HG03135 (cell line): ENCODE measurements around the gene COA7.
"Not testable (repeated sequence)": the region's sequence is repeated elsewhere in the genome, so short reads cannot be mapped to it uniquely, and the experiment has no call there.

Experiments
- ATAC-seq: cut with Tn5 transposase; IDR thresholded peaks from one replicate; pipeline ENCODE4 v1.9.1; 2021; ENCODE audit warnings: mild to moderate bottlenecking, moderate library complexity; ENCODE audit not compliant: unreplicated experiment

The COA7 gene

DNA sequence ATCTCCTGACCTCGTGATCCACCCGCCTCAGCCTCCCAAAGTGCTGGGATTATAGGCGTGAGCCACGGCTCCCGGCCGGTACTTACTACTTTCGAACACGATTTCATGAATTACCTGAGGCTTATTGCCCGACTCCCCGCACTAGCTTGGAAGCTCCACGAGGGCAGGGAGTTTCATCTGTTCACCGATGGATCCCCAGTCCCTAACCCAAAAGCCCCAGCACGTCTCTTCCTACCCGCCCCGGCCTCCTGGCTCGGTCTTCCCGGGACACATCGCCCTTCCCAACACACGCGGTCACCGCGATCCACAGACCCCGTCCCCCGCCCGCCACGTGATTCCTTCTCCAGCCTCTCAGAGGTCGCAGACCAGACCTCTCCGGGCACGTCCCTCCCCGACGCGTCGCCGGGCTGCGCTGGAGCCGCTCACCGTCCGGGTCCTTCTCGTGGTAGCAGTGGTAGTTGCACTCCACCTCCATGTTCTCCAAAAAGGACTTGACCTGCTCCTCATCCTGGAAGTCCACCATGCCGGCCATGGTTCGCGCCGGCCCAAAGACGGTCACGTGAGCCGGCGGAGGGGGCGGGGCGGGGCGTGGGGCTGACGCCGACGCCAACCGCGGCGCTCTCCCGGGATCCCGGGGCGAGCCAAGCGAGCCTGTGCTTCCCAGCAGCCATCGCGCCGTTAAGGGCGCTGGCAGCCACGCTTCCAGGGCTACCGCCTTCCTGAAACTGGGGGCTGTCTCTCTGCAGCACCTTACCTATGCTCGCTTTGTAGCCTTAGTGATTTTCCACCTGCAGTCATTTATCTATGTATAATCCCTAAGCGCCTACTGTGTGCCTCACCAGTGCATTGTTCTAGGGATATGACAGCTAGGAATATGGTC is at the start of gene COA7:
Gene COA7 (minus strand): TSS at position 553 of the 880 bp plus-strand sequence. CDS start 21 bp downstream, at position 532.
- ATAC-seq: no peak

DNA sequence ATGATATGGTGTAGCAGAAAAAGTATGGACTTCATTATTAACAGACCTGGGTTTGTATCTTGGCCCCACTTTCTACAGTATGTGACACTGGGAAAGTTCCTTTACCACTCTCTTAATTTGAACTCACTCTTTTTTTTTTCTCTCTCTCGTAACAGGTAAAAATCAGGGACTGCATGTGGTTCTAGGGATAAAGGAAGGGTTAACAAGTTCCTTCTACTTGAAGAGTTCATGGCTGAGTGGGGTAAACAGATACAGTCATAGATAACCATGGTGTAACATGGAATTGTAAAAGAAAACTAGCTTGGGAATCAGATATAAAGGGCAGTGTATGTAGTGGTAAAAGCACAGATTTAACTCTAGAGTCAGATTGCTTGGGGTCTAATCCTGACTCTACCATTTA is 49.3 kb upstream of the COA7 start:
- no peak for ATAC-seq

DNA sequence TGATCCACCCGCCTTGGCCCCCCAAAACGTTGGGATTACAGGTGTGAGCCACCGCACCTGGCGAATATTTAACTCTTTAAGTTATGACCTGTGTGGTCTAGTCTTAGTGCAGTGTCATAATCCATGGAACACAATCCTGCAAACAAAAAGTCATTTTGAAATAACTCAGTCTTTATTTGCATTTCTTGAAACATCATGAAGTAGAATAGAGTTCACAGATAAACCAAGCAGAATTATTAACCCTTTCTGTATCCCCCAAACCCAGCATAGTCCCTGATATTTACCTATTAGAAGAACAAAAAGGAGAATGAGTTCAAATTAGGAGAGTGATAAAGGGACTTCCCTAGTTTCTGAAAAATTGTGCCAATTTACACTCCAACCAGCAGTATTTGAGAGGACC is 48.0 kb upstream of the COA7 start:
- no peak for ATAC-seq

DNA sequence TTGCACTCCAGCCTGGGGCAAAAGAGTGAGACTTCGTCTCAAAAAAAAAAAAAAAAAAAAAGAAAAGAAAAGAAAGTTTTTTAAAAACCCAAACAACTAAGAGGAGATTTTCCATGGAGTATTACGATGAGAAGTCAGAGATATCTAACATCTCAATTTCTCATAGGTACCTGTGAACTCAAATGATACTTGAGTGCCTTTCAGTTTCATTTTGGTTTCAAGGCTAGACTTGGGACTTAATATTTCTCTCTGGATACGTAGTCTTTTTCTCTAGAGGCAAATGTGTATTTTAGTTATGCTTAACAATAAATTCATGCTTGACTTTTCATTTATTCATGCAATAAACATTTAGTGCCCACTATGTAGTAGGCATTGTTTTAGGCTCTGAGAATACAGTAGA is 43.1 kb upstream of the COA7 start:
- no peak for ATAC-seq

DNA sequence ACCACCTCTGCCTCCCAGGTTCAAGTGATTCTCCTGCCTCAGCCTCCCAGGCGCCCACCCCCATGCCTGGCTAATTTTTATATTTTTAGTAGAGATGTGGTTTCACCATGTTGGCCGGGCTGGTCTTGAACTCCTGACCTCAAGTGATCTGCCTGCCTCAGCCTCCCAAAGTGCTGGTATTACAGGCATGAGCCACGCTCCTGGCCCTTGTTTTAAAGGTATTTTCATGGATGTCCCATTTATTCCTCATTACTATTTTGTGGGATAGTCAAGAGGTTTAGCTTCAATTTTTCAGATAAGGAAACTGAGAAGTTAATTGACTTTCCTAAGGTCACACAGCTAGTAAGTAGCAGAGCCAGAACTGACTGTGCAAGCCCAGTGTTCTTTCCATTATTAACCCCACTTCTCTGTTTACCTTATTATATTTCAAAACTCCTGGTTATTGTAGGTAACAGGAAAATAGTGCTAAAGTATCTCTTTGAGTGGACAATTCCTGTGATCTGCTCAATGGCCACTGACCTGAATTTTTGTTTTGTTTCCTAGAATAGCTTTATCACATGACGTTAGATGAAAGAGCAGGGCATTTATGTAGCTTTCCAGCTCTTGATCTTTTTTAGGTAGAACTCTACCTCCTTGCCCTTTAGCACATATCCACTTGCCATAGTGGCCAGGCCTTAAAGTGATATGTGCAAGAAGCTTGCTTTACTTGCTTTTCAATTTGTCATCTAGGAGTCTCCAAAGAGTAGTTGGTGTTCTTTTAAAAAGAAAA is 41.7 kb upstream of the COA7 start:
- no peak for ATAC-seq

DNA sequence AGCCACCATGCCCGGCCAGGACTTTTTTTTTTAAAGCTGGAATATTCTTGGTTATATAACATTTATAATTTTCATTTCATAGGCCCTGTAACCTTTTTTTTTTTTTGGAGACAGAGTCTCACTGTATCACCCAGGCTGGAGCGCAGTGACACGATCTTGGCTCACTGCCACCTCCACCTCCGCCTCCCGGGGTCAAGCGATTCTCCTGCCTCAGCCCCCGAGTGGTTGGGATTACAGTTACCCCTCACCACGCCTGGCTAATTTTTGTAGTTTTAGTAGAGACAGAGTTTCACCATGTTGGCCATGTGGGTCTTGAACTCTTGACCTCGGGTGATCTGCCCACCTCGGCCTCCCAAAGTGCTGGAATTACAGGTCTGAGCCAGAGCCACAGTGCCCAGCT is 40.7 kb upstream of the COA7 start:
- ATAC-seq: no peak

DNA sequence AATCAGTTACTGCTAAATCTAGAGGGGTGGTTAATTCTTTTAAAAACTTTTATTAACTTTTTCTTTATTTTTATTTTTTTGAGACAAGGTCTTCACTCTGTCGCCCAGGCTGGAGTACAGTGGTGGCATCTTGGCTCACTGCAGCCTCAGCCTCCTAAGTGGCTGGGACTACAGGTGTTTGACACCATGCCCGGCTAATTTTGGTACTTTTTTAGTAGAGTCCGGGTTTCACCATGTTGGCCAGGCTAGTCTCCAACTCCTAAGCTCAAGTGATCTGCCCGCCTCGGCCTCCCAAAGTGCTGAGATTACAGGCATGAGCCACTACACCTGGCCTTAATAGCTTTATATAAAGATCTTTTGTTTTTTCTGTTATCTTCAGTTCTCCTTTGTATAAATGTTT is 40.0 kb upstream of the COA7 start:
- ATAC-seq: no peak

DNA sequence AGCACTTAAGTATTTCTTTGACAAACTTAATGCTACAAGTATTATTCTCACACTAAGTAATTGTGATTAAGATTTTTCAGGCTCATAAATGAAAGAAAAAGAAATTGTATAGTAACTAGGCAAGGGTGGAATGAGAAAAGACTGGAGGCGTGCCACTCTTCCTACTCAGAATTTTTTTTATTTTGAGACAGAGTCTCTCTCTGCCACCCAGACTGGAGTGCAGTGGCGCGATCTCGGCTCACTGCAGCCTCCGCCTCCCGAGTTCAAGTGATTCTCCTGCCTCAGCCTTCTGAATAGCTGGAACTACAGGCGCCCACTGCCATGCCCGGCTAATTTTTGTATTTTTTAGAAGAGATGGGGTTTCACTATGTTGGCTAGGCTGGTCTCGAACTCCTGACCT is 37.2 kb upstream of the COA7 start:
- ATAC-seq: not testable (repeated sequence)

DNA sequence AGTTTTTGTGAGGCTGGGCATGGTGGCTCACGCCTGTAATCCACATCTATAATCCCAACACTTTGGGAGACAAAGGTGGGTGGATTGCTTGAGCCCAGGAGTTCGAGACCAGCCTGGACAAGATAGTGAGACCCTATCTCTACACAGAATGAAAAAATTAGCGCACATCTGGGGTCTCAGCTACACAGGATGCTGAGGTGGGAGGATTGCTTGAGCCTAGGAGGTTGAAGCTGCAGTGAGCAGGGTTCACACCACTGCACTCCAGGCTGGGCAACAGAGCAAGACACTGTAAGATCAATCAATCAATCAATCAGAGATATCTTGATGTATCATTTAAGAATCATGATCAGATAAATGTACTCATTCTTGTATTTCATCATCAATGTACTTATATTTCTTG is 35.2 kb upstream of the COA7 start:
- ATAC-seq: no peak

DNA sequence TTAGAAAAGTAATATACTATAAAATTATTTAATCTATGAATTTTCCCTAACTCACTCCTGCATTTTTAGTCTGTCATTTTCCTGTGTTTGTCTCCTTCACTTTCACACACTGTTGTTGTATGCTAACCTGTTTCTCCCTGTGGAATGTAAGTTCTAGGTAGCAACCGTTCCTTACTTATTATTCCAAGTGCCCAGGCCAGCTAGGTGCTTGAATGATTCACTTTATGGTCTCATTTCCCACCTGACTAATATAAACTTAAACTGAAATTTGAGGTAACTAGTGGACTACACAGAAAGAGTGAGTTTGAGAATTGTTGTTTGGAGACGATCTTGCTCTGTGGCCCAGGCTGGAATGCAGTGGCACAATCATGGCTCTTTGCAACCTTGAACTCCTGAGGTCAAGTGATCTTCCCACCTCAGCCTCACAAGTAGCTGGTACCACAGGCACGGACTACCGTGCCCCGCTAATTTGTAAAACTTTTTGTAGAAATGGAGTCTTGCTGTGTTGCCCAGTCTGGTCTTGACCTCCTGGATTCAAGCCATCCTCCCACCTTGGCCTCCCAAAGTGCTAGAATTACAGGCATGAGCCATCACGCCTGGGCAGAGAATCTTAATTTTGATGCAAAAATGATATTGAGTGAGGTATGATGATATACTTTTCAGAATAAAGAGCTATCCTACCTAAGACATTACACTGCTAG is 30.0 kb upstream of the COA7 start:
- no peak for ATAC-seq

DNA sequence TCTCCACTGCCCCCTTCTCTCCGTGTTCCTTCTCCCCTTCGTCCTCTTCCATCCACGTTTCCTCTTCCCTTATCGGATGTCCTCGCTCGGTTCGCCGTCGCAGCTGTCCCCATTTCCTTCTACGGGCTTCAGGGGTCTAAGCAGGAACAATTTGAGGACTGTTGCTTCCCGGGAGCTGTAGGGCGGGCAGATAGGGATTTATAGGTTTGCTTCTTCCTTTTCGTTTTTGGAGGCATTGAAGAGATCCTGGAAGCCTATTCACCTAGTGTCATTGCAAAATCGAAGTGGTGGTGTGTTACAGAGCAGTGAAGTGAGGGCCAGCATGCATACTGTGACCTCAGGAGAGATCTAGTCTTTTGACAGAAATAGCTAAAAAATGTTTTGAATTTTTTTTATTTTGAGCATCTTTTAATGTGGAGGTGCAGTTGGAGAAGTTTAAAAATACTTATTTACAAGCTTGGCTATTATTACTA is 29.0 kb upstream of the COA7 start:
- ATAC-seq: no peak

DNA sequence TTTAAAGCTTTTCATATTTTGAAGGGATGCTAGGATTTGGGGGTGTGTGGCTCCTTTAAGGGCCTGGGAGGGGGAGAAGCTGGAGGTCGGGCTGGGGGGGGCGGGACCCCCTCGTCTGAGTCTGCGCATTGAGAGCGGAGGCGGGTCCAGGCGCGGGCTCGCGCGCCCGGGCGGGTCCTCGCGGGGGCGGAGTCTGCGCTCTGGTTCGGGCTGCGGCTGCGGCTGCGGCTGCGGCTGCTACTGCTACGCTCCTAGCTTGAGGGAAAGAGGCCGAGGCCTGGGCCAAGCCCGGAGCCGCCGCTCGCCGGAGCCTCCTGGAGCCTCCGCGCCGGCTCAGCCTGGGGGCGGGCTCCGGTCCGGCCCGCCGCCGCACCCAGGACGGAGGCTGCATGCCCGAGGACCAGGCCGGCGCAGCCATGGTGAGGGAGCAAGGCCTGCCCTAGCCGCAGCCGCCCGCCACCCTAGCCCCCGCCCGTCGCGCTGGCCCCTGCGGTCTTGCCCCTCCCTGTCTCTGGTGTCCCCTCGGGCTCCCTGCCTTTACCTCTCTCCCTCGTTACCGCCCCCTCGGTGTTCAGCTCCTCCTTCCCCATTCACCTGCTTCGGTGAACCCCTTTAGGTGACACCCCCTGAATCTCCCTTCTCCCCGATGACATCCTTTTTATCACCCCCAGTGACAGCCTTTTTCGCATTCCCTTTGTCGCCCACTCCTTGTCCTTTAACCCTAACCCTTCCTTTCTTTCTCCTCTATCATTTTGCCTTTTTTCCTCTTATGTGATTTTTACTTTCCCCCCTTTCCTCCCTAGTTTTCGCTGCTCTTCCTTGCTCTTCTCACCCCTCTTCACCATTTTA is 28.3 kb upstream of the COA7 start, which contains the start of gene ZYG11B:
Gene ZYG11B (plus strand): TSS at position 189 of the 849 bp plus-strand sequence. CDS start 201 bp downstream, at position 390.
- peak; percentile 88 for ATAC-seq

DNA sequence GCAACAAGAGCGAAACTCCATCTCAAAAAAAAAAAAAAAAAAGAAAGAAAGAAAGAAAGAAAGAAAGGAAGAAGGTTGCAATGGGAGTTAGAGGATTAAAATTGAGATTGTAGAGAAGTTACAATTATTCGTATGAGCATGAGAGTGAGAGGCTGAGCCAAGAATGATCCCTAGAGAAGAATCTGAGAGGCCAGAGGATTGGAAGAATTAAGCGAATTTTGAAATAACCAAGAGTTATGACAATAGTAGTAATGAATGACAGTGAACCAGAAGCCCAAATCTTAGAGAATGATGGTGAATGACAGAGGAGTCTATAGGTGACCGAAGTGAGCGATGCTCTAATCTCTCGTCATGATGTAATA is 27.7 kb upstream of the COA7 start:
- no peak for ATAC-seq

DNA sequence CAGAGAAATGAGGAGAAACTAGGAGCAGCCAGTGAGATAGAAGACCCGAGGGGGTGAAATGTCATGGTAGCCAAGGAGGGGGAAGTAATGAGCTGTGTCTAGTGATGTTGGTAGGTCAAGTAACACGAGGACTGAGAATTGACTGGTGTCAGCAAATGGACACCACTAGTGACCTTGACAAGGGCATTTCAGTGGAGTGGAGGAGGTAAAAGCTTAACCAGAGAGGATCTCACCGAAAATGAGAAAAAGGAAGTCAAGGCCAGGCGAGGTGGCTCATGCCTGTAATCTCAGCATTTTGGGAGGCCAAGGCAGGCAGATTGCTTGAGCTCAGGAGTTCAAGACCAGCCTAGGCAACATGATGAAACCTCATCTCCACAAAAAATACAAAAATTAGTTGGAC is 25.1 kb upstream of the COA7 start:
- no peak for ATAC-seq

DNA sequence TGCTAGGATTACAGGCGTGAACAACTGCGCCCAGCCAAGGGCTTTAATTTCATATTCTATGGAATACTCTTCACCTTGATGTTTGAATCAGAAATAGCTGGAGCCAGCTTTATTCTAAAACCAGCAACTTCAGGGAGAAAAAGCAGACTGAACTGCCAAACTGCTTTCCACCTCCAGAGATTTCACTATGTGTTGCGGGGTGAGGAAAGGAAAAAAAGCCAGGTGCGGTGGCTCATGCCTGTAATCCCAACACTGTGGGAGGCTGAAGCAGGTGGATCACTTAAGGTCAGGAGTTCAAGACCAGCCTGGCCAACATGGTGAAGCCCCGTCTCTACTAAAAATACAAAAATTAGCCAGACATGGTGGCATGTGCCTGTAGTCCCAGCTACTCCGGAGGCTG is 17.1 kb upstream of the COA7 start:
- not testable (repeated sequence) for ATAC-seq

DNA sequence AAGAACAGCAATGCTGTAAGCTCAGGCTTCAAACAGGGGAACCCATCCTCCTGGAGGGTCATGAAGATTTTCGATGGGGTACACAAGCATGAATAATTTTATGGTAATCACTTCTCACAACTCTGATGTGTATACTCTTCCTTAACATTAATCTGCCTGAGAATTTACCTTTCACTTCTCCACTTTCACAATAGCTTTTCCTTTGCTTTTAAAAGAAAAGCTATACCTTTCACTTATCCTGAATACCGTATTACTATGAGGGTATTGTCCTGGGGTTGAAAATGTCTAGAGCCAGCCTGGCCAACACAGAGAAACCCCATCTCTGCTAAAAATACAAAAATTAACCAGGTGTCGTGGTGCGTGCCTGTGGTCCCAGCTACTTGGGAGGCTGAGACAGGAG is 15.4 kb upstream of the COA7 start:
- ATAC-seq: no peak

DNA sequence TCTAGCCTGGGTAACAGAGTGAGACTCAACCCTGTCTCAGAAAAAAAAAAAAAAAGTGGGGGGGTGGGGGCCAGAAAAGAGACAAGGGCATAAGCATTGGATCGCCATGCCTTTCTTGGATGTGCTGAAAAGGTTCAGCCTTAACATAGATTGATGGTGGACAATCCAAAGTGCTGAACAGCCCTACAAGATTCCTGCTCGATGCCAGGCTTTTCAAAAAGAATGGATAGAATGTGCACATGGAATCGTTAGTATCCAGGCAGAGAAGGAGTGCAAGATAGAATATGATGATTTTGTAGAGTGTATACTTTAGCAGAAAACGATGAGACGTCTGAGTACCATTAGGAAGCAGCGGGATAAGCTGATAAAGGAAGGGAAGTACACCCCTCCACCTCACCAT is 10.9 kb upstream of the COA7 start:
- no peak for ATAC-seq

DNA sequence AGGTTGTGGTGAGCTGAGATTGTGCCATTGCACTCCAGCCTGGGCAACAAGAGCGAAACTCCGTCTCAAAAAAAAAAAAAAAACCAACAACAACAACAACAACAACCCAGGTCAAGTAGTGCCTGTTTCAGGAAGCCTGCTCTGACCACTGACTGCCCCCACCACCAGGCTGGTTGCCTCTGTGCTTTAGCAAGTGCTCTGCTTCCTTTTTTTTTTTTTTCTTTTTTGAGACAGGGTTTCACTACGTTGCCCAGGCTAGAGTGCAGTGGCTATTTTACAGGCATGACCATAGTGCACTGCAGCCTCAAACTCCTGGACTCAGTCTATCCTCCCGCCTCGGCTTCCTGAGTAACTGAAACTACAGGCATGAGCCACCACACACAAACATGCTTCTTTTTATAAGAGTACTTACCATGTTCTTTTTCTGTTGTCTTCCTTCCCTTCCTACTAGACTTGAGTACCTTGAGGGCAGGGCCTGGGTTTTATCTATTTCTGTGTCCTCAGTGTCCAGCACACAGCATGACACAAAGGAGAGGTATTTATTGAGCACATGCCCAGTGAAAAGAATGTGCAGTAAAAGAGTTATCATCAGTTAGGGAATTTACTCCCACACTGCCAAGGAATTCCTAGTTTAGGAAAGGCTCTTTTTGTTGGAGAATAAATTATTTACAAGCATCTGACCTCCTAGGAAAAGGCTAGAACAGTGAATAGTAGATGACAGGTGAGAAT is 9.9 kb upstream of the COA7 start:
- ATAC-seq: no peak

DNA sequence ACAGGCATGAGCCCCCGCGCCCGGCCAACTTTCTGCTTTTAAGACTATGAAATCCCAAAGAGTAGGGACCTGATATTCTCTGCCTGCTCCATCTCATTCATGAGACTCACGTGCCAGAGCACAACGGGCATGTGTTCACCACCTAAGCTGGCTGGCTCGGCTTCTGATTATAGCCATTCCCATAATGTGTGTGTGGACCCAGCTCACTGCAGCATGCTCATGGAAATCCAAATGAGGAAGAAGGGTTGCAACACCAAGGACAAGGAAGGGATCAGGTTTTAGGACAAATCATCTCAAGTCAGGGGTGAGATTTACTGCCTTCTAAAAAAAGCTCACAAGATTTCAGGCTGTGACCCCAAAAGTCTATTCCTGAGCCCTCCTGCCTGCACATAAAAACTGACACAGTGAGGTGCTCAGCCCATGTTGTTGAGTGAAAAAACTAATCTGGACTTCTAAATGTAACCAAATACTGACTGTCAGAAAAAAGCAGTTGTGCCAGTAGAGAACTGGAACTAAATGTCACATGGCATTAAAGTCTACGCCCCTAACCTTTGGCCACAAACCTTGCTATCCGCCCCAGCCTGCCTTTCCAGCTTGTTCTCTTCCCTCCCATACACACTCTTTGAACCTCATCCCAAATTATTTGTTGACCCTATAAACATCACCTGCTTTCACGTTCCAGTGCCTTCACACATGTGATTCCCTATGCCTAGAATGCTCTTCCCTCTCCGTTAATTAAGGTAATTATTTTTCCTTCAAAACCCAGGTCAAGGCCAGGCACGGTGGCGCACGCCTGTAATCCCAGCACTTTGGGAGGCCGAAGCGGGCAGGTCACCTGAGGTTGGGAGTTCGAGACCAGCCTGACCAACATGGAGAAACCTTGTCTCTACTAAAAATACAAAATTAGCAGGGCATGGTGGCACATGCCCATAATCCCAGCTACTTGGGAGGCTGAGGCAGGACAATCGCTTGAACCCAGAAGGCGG is 9.1 kb upstream of the COA7 start:
- ATAC-seq: no peak
